NCI-H146 treated with DMSO at 0.1 percent for 48 hours (cell line): ENCODE measurements around the gene CHD1.
A peak's percentile ranks its signal among the peaks of the same experiment; 100 is the strongest.
"Not testable (repeated sequence)": the region's sequence is repeated elsewhere in the genome, so short reads cannot be mapped to it uniquely, and the experiment has no call there.

ENCODE experiments used
- DNase-seq: peaks from one replicate; lab custom pipeline; 2025; ENCODE audit not compliant: unreplicated experiment; lab: John Stamatoyannopoulos, UW

The CHD1 gene

GRCh38 chr5:98928873-98929709, at the start of gene CHD1:
Gene CHD1 (minus strand): TSS chr5:98929007. CDS start chr5:98926386, 2,621 bp downstream.
- peak; percentile 70 for DNase-seq

- DNase-seq = no peak
These were observed 49.7 kb upstream of the CHD1 start for GRCh38 chr5:98978528-98978927.

GRCh38 chr5:98977723-98978122, 48.9 kb upstream of the CHD1 start:
- no peak for DNase-seq

GRCh38 chr5:98975682-98976407, 47.0 kb upstream of the CHD1 start:
- no peak for DNase-seq

- no peak for DNase-seq
These were observed 46.4 kb upstream of the CHD1 start for GRCh38 chr5:98975223-98975622.

GRCh38 chr5:98969400-98969799, 40.6 kb upstream of the CHD1 start:
- DNase-seq = no peak

- no peak for DNase-seq
These were observed 39.3 kb upstream of the CHD1 start for GRCh38 chr5:98968056-98968564.

GRCh38 chr5:98965226-98965625, 36.4 kb upstream of the CHD1 start:
- no peak for DNase-seq

GRCh38 chr5:98964621-98965020, 35.8 kb upstream of the CHD1 start:
- DNase-seq = no peak

GRCh38 chr5:98963019-98963418, 34.2 kb upstream of the CHD1 start:
- no peak for DNase-seq

GRCh38 chr5:98962587-98962986, 33.8 kb upstream of the CHD1 start:
- no peak for DNase-seq

GRCh38 chr5:98961665-98962344, 33.0 kb upstream of the CHD1 start:
- no peak for DNase-seq

- no peak for DNase-seq
These were observed 28.5 kb upstream of the CHD1 start for GRCh38 chr5:98957307-98957706.

GRCh38 chr5:98955888-98956287, 27.1 kb upstream of the CHD1 start:
- DNase-seq = not testable (repeated sequence)

- not testable (repeated sequence) for DNase-seq
These were observed 26.7 kb upstream of the CHD1 start for GRCh38 chr5:98955471-98955870.

GRCh38 chr5:98954392-98955028, 25.7 kb upstream of the CHD1 start:
- DNase-seq = no peak

- no peak for DNase-seq
These were observed 14.0 kb upstream of the CHD1 start for GRCh38 chr5:98942847-98943246.

GRCh38 chr5:98941131-98941883, 12.5 kb upstream of the CHD1 start:
- no peak for DNase-seq

GRCh38 chr5:98940581-98940980, 11.8 kb upstream of the CHD1 start:
- DNase-seq = no peak

GRCh38 chr5:98938464-98938863, 9.7 kb upstream of the CHD1 start:
- no peak for DNase-seq
